HL-60 (cell line): ENCODE measurements around the gene RHOD.

Source experiments
- DNase-seq, 2 experiments: peaks; one replicate each; pipeline ENCODE4 v3.0.0-alpha.2; 2010 to 2020; ENCODE audit warnings: low read depth in 1 of 2, low spot score in 1 of 2
- H3K27ac ChIP-seq: fragments of 250-450 bp; sonication (Bioruptor Pico); replicated peaks from 2 replicates; pipeline ENCODE4 v1.5.1; 2020; ENCODE audit warnings: mild to moderate bottlenecking, moderate library complexity
- H3K27me3 ChIP-seq: fragments of 250-450 bp; sonication (Bioruptor Pico); 2 replicates; pipeline ENCODE4 v1.5.1; 2021; ENCODE audit warnings: mild to moderate bottlenecking, moderate library complexity; ENCODE audit not compliant: insufficient read depth, poor library complexity, severe bottlenecking
- H3K4me3 ChIP-seq: replicated peaks from 2 replicates; pipeline ENCODE4 v1.5.1; 2011; ENCODE audit warnings: mild to moderate bottlenecking, control low read depth, low read length; ENCODE audit not compliant: insufficient read depth
- CTCF ChIP-seq: IDR thresholded peaks from one replicate; pipeline ENCODE4 v1.5.1; 2011; ENCODE audit warnings: low read length, control low read depth, inconsistent platforms; ENCODE audit not compliant: insufficient read depth
- GABPA ChIP-seq: IDR thresholded peaks from 2 replicates; pipeline ENCODE4 v1.6.1; 2012; ENCODE audit warnings: low read depth
- POLR2AphosphoS5 ChIP-seq: IDR thresholded peaks from 2 replicates; pipeline ENCODE4 v1.6.1; 2012; ENCODE audit warnings: low read depth
- REST ChIP-seq: IDR thresholded peaks from 2 replicates; pipeline ENCODE4 v1.6.1; 2012; ENCODE audit warnings: low read depth; ENCODE audit not compliant: insufficient replicate concordance
- SPI1 ChIP-seq: IDR thresholded peaks from 2 replicates; pipeline ENCODE4 v1.6.1; 2012; ENCODE audit warnings: low read depth, mild to moderate bottlenecking, borderline replicate concordance

RHOD gene

GRCh38 chr11:67033661-67034166, 22.9 kb upstream of the RHOD start:
- peaks cover 21% of the 10 kb centered on the region for H3K27me3 ChIP-seq
- DNase-seq, result no peak
- no peak overlapping the region for H3K27ac ChIP-seq
- no peak overlapping the region for H3K4me3 ChIP-seq
- TF ChIP-seq SPI1 (no peak), CTCF (no peak), REST (no peak), GABPA (no peak), POLR2AphosphoS5 (no peak)

- no peak overlapping the region for H3K27ac ChIP-seq
- peaks cover 21% of the 10 kb centered on the region for H3K27me3 ChIP-seq
- no peak for TF ChIP-seq POLR2AphosphoS5
- no peak for TF ChIP-seq CTCF
- no peak for TF ChIP-seq GABPA
- TF ChIP-seq REST, result no peak
- no peak for TF ChIP-seq SPI1
- no peak overlapping the region for H3K4me3 ChIP-seq
- no peak for DNase-seq
These were observed 22.3 kb upstream of the RHOD start for GRCh38 chr11:67034350-67034749.

- no peak for DNase-seq
- Histone ChIP-seq H3K27ac (no peak overlapping the region), H3K4me3 (no peak overlapping the region), H3K27me3 (peaks cover 5% of the 10 kb centered on the region)
- no peak for TF ChIP-seq SPI1
- no peak for TF ChIP-seq GABPA
- no peak for TF ChIP-seq CTCF
- TF ChIP-seq POLR2AphosphoS5, result no peak
- TF ChIP-seq REST, result no peak
These were observed 16.5 kb upstream of the RHOD start for GRCh38 chr11:67040147-67040546.
